ENCODE results near the gene DGUOK.

Gene DGUOK

GRCh38 chr2:73999881-74000597, 73.4 kb downstream of the DGUOK start:
- no peak for DNase-seq (ENCODE audit: low spot score)

GRCh38 chr2:74000666-74001065, 74.0 kb downstream of the DGUOK start:
- no peak for DNase-seq (ENCODE audit: low spot score)

GRCh38 chr2:74001121-74001520, 74.4 kb downstream of the DGUOK start:
- no peak for DNase-seq (ENCODE audit: low spot score)

- no peak for DNase-seq (ENCODE audit: low spot score)
These were observed 75.3 kb downstream of the DGUOK start for GRCh38 chr2:74001781-74002504.

- DNase-seq (ENCODE audit: low spot score): peak; percentile 89
These were observed 76.1 kb downstream of the DGUOK start for GRCh38 chr2:74002505-74003421.

- peak; percentile 86 for DNase-seq (ENCODE audit: low spot score)
These were observed 77.0 kb downstream of the DGUOK start for GRCh38 chr2:74003494-74004211.

GRCh38 chr2:74004212-74005182, 77.8 kb downstream of the DGUOK start:
- DNase-seq (ENCODE audit: low spot score): peak; percentile 38

GRCh38 chr2:74005786-74006185, 79.1 kb downstream of the DGUOK start:
- DNase-seq (ENCODE audit: low spot score): no peak

- DNase-seq (ENCODE audit: low spot score): no peak
These were observed 79.8 kb downstream of the DGUOK start for GRCh38 chr2:74006459-74006858.

GRCh38 chr2:74007121-74007520, 80.4 kb downstream of the DGUOK start:
- no peak for DNase-seq (ENCODE audit: low spot score)

GRCh38 chr2:74007711-74008110, 81.0 kb downstream of the DGUOK start:
- DNase-seq (ENCODE audit: low spot score): no peak

All from hematopoietic multipotent progenitor cell treated with erythropoietin and hydrocortisone succinate and interleukin-3 and kit ligand, for 15 days (in vitro differentiated cells).